ENCODE measurements around the gene BASP1.

DNA sequence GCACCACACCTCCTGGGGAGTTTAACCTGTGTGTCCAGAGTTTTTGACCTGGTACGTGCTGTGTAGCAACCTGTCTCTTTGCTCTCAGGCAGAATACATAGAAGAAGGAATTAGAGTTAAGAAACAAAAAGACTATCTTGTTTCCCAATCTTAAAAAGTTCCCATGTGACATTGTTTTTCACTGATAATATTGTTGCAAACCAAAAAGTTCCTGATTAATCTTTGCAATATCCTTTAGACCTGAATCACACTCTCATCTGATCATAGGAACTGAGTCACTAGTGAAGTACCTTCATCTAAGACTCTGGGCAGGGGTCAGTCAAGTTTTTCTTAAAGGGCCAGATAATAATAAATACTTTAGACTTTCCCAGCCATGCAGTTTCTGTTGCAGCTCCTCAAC lies 35.1 kb downstream of the BASP1 start:
- TF ChIP-seq, protein P1, sequence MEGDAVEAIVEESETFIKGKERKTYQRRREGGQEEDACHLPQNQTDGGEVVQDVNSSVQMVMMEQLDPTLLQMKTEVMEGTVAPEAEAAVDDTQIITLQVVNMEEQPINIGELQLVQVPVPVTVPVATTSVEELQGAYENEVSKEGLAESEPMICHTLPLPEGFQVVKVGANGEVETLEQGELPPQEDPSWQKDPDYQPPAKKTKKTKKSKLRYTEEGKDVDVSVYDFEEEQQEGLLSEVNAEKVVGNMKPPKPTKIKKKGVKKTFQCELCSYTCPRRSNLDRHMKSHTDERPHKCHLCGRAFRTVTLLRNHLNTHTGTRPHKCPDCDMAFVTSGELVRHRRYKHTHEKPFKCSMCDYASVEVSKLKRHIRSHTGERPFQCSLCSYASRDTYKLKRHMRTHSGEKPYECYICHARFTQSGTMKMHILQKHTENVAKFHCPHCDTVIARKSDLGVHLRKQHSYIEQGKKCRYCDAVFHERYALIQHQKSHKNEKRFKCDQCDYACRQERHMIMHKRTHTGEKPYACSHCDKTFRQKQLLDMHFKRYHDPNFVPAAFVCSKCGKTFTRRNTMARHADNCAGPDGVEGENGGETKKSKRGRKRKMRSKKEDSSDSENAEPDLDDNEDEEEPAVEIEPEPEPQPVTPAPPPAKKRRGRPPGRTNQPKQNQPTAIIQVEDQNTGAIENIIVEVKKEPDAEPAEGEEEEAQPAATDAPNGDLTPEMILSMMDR (IDR thresholded peaks at IDR 0.05) = no peak
- no peak for TF ChIP-seq POLR2A (IDR thresholded peaks at IDR 0.05)
